HepG2 (cell line): ENCODE measurements around the gene LRRC3.
A peak's percentile ranks its signal among the peaks of the same experiment; 100 is the strongest.

ENCODE experiments used
- EP300 ChIP-seq, 3 experiments: sonication (generic) in 1 of 3; formaldehyde crosslinking in 1 of 3; IDR thresholded peaks; 2 replicates each; pipeline versions ENCODE4 v1.5.1 to v1.6.1; 2011 to 2020; ENCODE audit warnings: low read depth in 2 of 3, low read length in 2 of 3, borderline replicate concordance in 1 of 3, improper control_type of control experiment in 1 of 3, mild to moderate bottlenecking in 1 of 3, missing genetic modification reagents in 1 of 3, moderate library complexity in 1 of 3
- FOSL2 ChIP-seq: sonication (generic); formaldehyde crosslinking; IDR thresholded peaks from 2 replicates; pipeline ENCODE4 v1.4.0; 2020; ENCODE audit warnings: missing genetic modification reagents
- ZBTB34 ChIP-seq: sonication (generic); formaldehyde crosslinking; IDR thresholded peaks from 2 replicates; pipeline ENCODE4 v1.8.0; 2022; ENCODE audit warnings: mild to moderate bottlenecking, missing genetic modification reagents
- ZNF556 ChIP-seq: sonication (generic); formaldehyde crosslinking; IDR thresholded peaks from 2 replicates; pipeline ENCODE4 v1.4.0; 2020; ENCODE audit warnings: mild to moderate bottlenecking, missing genetic modification reagents, borderline replicate concordance

- TF ChIP-seq ZNF556 (peak; percentile 24; the same call in 1 of the 2 replicates), FOSL2 (CRISPR knock-in tag) (peak; percentile 81), ZBTB34 (CRISPR knock-in tag) (no peak), EP300 (IDR thresholded peaks at IDR 0.05; ENCODE audit: low read depth in 2 of 2, low read length in 2 of 2) (peak in 1 of 2 experiments; percentile 69; a peak in 3 of 4 replicates), EP300 (CRISPR knock-in tag; IDR thresholded peaks at IDR 0.05; ENCODE audit: borderline replicate concordance) (peak; percentile 28; the same call in 1 of the 2 replicates)
Observed at GRCh38 chr21:44505673-44506278, 50.5 kb downstream of the LRRC3 start.
